GM21515 (cell line): Measurements from ENCODE around the gene PYGB.
"Not testable (repeated sequence)": the region's sequence is repeated elsewhere in the genome, so short reads cannot be mapped to it uniquely, and the experiment has no call there.

ENCODE experiments used
- ATAC-seq: cut with Tn5 transposase; IDR thresholded peaks from one replicate; pipeline ENCODE4 v1.9.1; 2021; ENCODE audit not compliant: unreplicated experiment

The PYGB gene

DNA sequence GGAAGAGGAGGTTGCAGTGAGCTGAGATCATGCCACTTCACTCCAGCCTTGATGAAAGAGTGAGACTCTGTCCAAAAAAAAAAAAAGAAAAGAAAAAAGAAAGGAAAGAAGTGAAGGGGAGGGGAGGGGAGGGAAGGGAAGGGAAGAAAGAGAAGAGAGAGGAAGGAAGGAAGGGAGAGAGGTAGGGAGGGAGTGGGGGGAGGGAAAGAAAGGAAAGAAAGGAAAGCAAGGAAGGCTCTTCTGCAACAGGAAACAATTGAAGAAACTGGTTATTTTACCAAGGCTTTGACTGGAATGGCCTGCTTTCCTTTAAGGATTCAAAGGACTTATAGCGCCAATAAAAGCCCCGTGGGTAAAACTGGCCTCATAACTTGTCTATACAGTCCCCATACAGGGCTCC, 78.1 kb downstream of the PYGB start:
- ATAC-seq: no peak

DNA sequence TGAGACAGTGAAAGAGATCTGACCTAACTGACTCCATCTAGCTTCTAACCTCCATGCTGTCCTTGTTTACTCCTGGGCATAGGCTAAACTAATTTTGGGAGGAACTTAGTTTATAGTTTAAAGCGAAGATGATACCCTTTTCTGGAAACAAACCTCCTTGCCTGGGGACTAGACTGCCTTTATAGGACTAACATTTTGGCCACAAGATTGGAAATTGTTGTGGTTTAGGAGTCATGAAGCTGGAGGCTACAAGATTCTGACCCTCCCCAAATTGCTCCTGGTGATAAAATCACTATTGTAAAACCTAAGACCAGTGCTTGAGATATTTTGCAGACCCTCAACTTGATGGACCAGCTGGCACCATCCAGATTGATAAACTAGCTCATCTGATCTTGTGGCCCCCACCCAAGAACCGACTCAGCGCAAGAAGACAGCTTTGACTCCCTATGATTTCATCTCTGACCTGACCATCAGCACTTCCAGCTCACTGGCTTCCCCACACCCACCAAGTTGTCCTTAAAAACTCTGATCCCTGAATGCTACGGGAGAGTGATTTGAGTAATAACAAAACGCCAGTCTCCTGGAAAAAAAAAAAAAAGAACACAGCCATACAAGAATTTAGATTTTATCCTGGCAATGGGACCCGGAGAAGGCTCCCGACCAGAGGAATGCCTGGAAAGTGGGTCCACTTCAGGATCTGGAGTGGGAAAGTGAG, 79.8 kb downstream of the PYGB start:
- ATAC-seq: no peak

DNA sequence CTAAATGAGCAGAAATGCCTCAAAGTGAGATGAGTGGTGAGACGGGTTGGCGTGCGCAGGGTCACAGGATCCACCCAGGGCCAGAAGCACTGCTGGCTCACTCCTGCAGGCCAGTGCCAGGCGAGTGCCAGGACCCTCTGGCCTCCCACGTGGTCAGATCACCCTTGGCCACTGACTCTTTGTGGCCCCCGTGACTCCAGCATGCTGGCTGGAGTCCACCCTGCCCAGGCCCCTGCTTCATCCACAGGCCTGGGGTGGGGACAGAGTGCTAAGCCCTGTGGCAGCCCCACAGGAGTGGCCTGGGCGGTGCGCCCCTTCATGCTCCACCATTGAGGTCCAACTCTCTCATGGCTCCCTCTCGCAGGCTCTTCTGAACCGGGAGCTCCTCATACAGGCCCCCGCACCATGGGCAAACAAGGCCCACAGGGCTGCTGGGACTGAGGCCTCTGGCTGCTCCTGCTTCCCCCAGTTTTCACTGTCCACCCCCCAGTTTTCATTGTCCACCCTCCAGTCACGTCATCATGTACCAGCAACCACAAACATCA, 81.1 kb downstream of the PYGB start:
- ATAC-seq: no peak

DNA sequence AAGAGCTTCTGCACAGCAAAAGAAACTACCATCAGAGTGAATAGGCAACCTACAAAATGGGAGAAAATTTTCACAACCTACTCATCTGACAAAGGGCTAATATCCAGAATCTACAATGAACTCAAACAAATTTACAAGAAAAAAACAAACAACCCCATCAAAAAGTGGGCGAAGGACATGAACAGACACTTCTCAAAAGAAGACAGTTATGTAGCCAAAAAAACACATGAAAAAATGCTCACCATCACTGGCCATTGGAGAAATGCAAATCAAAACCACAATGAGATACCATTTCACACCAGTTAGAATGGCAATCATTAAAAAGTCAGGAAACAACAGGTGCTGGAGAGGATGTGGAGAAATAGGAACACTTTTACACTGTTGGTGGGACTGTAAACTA, 87.1 kb downstream of the PYGB start:
- not testable (repeated sequence) for ATAC-seq

- ATAC-seq: no peak
These were observed 88.9 kb downstream of the PYGB start for GRCh38 chr20:25336561-25337422.

GRCh38 chr20:25338112-25339023, 90.5 kb downstream of the PYGB start:
- ATAC-seq: no peak

GRCh38 chr20:25339608-25340007, 91.7 kb downstream of the PYGB start:
- ATAC-seq: no peak

DNA sequence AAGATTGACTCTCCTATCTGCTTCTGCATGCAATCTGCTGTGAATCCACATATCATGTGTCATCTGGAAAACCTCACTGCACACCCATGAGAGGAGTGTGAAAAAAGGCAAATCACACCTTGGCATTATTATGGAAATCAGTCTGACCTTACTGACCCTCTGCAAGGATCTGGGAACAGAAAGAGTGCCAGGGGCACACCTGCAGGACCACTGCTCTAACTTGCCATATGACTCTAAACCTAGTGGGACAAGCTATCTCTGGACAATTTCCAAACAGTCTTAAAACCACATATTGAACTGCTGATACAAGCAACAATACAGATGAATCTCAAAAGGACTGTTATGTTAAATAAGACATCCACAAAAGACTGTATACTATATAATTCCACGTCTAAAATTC, 92.5 kb downstream of the PYGB start:
- no peak for ATAC-seq

DNA sequence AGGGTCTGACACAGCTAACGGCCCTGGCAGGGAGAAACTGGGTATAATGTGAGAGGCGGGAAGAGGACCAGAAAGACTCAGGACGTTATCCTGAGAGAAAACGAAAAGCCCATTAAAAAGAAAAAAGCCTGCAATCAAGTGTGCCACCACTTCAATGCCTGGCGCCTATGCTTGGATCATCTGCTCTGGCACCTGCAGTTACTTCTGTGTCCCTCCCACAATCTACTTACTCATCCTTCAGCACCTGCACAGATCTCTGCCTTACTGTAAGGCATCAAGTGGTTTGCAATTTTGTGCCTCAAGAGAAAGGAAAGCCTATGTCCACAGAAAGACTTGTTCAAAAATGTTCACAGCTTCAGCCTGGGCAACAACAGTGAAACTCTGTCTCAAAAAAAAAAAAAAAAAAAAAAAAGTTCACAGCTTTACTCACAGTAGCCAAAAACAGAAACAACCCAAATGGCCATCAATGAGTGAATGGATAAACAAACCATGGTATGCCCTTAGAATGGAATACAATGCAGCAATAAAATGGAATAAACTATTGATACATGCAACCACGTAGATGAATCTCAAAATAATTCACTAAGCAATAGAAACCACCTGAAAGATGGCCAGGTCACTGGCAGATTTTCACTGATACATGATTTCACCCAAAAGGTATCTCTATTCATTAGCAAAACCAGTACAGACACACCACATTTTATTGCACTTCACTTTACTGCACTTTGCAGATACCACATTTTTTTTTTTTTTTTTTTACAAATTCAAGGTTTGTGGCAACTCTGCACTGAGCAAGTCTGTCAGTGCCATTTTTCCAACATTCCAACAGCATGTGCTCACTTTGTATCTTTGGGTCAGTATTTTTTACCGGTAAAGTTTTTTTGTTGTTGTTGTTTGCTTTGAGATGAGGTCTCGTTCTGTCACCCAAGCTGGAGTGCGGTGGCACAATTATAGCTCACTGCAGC, 94.1 kb downstream of the PYGB start:
- ATAC-seq: no peak

DNA sequence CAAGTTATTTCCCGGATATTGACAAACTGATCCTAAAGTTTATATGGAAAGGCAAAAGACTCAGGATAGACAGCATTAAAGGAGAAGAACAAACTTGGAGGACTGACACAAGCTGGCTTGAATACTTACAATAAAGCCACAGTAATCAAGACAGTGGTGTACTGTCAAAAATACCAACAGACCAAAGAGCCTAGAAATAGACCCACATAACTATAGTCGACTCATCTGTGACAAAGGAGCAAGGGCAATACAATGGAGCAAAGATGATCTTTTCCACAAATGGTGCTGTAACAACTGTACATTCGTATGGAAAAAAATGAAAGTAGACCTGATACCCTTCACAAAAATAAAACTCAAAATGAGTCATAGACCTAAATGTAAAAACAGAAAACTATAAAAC, 96.7 kb downstream of the PYGB start:
- ATAC-seq: no peak

GRCh38 chr20:25345721-25346120, 97.8 kb downstream of the PYGB start:
- no peak for ATAC-seq

DNA sequence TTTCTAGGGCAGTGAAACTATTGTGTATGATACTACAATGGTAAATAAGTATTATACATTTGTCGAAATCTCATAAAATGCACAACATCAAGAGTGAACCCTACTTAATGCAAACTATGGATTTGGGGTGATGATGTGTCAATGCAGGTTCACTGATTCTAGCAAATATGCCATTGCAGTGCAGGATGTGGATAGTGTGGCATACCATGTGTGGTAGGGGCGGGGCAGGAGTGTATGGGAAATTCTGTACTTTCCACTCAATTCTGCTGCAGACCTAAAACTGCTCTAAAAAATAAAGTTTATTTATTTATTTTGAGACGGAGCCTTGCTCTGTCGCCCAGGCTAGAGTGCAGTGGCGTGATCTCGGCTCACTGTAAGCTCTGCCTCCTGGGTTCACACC, 98.5 kb downstream of the PYGB start:
- no peak for ATAC-seq
